ENCODE measurements around the gene TNFRSF17.
A peak's percentile ranks its signal among the peaks of the same experiment; 100 is the strongest.
"Not testable (repeated sequence)": the region's sequence is repeated elsewhere in the genome, so short reads cannot be mapped to it uniquely, and the experiment has no call there.

The TNFRSF17 gene

GRCh38 chr16:11970292-11970691 is 5.3 kb downstream of the TNFRSF17 start:
- DNase-seq (ENCODE audit: low spot score) = not testable (repeated sequence)

DNA sequence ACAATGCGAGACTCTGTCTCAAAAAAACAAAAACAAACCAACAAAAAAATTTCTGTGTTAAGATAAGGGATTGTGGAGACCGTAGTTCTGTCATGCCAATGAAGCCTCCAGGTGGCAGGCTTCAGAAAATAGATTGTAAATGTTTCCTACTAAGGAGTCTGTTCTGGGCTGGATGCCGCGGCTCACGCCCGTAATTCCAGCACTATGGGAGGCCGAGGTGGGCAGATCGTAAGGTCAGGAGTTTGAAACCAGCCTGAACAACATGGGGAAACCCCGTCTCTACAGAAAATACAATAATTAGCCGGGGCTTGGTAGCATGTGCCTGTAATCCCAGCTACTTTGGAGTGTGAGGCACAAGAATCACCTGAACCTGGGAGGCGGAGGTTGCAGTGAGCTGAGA is 7.1 kb downstream of the TNFRSF17 start:
- DNase-seq (ENCODE audit: low spot score) = no peak

GRCh38 chr16:11973070-11973469 is 8.1 kb downstream of the TNFRSF17 start:
- no peak for DNase-seq (ENCODE audit: low spot score)

- DNase-seq (ENCODE audit: low spot score) = peak; percentile 25
These were observed 11.9 kb downstream of the TNFRSF17 start for GRCh38 chr16:11976850-11977375.

DNA sequence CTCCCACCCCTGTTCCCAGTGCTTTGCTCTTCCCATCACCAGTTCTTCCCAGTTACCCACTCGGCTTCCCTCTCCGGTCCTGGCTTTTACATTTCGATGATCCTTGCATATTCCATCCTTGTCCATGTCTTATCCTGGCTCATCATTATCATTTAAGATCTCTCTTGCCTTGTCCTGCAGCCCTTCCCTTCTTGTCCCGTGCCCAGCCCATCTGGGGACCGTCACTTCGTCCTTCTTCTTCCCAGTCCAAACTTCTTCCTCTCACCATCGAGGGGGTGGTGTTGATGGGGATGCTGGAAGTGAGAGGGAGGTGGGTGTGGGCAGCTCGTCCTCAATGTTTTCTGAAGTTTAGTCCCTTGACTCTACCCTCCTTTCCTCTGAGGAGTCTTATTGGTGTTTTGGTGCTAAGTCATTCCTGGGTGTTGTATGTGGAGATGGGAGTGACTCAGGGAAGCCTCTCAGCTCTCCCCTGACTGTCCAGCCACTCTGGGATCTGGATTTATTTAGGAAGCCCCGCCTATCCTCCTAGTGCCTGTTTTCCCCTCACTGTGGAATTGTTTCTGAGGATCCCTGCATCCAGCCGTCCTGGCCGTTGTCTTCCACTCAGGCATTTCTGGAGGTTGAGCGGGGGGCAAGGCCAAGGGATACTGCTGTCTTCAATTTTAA is 12.5 kb downstream of the TNFRSF17 start:
- peak; percentile 54 for DNase-seq (ENCODE audit: low spot score)

GRCh38 chr16:11978080-11978479 is 13.1 kb downstream of the TNFRSF17 start:
- DNase-seq (ENCODE audit: low spot score) = no peak

DNA sequence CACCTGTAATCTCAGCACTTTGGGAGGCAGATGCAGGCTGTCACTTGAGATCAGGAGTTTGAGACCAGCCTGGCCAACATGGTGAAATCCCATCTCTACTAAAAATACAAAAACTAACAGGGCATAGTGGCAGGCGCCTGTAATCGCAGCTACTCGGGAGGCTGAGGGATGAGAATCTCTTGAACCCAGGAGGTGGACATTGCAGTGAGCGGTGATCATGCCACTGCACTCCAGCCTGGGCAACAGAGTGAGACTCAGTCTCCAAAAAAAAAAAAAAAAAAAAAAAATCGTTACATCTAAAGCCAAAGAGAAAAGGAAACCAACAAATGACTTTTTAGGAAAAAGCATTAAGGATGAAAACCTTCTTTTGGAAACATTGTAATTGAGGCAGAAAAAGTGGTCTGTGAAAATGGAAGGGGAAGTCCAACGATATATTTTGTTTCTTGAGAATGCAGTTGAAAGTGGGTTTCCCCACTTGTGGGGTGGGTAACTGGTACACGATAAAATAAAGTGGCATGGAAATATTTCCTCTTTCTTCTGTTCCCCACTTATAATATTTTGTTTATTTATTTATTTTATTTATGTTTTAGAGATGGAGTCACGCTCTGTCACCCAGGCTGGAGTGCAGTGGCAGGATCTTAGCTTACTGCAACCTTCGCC is 14.1 kb downstream of the TNFRSF17 start:
- no peak for DNase-seq (ENCODE audit: low spot score)

DNA sequence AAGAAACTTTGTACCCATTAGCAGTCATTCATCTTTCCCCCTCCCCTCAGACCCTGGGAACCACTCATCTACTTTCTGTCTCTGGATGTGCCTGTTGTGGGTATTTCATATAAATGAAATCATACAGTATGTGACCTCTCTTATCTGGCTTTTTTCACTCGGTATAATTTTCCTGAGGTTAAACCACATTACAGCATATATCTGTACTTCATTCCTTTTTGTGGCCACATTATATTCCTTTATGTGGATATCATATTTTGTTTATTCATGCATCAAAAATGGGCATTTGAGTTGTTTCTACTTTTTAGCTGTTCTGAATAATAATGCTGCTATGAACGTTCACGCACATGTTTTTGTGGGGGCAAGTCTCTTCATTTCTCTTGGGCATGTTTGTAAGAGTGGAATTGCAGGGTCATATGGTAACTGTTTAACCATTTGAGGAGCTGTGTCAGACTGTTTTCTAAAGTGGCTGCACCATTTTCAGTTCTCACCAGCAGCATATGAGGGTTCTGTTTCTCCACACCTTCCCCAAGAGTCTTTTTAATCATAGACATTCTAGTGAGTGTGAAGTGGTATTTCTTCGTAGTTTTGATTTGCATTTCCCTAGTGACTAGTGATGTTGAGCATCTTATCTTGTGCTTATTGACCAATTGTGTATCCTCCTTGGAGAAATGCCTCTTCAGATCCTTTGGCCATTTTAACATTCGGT is 15.3 kb downstream of the TNFRSF17 start:
- no peak for DNase-seq (ENCODE audit: low spot score)

DNA sequence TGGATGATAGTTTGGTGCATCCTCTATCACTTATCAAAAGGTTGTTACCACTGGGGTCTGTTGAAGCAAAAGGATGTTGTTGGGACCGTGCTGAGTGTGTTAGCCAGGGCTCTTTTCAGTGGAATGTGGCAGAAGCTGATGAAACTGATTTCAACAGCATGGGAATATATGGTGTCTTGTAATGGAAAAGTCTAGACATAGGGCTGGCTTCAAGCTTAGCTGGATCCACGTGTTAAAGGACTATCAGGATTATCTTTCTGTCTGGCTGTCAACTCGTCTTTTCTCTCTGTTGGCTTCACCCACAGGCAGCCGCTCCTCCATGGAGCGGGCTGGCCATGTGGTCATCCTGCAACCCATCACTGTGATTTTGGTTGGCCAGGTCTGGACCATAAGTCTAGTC is 20.2 kb downstream of the TNFRSF17 start:
- DNase-seq (ENCODE audit: low spot score) = no peak

DNA sequence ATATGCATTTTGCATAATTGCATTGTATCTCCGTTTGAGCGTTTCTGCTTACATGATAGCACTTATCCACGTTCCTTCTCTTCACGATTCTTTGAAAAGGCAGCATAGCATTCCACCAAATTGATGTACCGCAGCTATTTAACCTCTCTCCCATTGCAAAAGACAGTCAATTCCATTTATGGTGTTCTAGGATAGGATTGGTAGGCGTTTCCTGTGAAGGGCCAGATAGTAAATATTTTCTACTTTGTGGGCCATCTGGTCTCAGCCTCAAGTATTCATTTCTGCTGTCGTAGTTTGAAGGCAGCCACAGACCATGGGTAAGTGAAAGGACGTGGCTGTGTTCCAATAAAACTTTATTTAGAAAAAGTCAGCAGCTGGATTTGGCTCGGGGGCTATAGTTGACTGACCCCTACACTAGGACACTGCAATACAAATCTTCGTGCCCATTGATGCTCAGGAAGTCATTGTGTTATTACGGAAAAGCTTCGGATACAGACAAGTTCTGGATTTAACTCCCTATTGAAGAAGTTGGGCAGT is 21.6 kb downstream of the TNFRSF17 start:
- DNase-seq (ENCODE audit: low spot score) = no peak

GRCh38 chr16:11988258-11988978 is 23.4 kb downstream of the TNFRSF17 start:
- no peak for DNase-seq (ENCODE audit: low spot score)

DNA sequence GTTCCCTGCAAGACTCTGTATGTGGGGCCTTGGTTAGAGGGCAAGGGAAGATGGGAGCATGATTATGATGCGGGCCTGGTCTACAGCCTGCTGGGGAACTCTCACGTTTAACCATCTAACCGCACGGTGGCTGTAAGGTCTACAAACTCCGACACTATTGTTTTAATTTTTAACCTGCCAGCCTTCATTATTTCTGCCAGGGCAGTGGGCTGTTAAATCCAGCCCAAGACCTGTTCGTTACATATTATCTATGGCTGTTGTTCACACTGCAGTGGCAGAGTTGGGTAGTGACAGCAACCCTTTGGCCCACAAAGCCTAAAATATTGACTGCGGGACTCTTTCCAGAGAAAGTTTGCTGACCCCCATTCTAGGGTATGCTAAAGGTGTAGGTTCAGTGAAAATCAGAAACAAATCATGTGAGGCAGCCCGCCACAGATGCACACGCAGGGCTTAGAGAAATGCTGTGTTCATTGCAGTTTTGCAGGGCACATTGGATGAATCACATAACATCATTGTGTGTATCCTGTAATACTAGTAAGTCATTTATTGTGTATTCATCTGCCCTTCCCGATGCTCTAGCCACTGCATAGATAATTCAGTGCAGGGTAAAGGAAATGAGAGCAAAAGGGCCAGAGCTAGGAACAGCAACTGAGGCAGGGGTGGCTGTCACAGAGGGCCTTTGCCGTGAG is 25.8 kb downstream of the TNFRSF17 start:
- no peak for DNase-seq (ENCODE audit: low spot score)

- no peak for DNase-seq (ENCODE audit: low spot score)
These were observed 27.1 kb downstream of the TNFRSF17 start for GRCh38 chr16:11992008-11992584.

GRCh38 chr16:11992586-11993524 is 27.8 kb downstream of the TNFRSF17 start:
- DNase-seq (ENCODE audit: low spot score) = no peak

- no peak for DNase-seq (ENCODE audit: low spot score)
These were observed 29.4 kb downstream of the TNFRSF17 start for GRCh38 chr16:11994143-11995119.

GRCh38 chr16:11996433-11997330 is 31.7 kb downstream of the TNFRSF17 start:
- no peak for DNase-seq (ENCODE audit: low spot score)

GRCh38 chr16:12000032-12000431 is 35.0 kb downstream of the TNFRSF17 start:
- DNase-seq (ENCODE audit: low spot score) = no peak

Data from cerebellar cortex (tissue), 1 donor.